Forelimb muscle (tissue), 1 donor: Measurements from ENCODE around the gene GLYAT. TPM values are rescaled to one million over a fixed set of nuclear protein-coding genes. Genes with fewer than 3 reads are reported as not detected.
"Not testable (repeated sequence)": the region's sequence is repeated elsewhere in the genome, so short reads cannot be mapped to it uniquely, and the experiment has no call there.

ENCODE experiments used
- DNase-seq: peaks from one replicate; pipeline ENCODE4 v3.0.0-alpha.2; 2013; ENCODE audit warnings: low read depth
- polyA plus RNA-seq: library from polyadenylated mRNA; unstranded; fragments of 120-200 nt; gene quantifications from one replicate; pipeline ENCODE4 v1.2.1, GENCODE V29; 2013; ENCODE audit not compliant: insufficient read length

The GLYAT gene
- polyA plus RNA-seq, 1 donor = not detected

DNA sequence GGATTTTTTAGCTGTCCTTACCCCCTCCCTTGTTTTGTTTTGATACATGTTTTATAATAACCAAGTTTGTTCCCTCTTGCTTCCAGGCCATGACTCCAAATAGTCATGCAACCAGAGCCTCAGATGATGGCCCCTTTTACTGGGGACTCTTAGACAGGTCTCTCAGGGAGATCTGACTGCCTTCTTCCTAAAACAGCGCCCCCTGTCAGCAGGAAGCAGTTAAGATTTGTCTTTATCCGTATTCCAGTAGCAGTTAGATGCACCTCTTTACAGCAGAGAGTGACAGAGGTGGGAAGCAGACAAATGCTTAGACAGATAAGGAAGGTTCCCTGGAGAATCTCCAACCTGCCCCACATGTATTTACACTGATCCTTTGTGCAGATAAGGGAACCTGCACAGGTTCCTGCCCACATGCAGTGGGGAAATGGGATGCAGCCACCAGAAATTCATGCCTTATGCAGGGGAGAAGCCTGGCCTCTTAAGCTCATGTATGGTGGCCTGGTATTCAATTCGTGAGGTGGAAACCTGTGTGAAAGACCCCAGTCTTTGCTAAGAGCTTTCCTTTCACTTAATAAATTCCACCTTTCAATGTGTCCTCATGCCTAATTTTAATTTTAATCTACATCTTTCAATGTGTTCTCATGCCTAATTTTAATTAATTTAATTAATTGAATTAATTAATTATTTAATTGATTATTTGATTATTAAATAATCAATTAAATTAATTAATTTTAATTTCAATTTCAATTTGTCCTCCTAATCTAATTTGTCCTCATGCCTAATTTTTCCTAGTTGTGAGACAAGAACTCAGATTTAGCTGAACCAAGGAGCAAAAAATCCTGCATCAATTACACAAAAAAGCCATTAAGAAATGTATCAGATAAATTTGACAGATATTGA, 11.5 kb upstream of the GLYAT start:
- DNase-seq = no peak

- DNase-seq = no peak
Observed at GRCh38 chr11:58742140-58742539, 10.4 kb upstream of the GLYAT start.

- no peak for DNase-seq
Observed at GRCh38 chr11:58741127-58741526, 9.4 kb upstream of the GLYAT start.

DNA sequence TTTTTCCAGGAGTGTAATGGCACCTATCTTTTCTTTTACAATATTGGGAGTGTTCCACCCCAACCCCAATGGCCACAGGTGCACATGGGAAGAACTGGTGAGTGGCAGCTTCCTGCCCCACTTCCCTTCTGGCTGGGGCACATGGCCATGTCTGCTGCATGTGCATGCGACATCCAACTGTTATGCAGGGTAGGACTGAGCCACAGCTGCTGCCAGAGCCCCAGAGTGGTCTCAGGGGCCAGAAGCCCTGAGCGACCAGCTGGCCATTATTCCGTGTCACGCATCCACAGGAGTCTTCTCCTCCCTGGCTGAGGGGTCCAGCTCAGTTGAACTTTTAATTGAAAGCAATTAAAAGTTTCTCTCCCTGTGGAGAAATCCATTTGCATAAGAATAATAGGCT, 8.7 kb upstream of the GLYAT start:
- DNase-seq = no peak

DNA sequence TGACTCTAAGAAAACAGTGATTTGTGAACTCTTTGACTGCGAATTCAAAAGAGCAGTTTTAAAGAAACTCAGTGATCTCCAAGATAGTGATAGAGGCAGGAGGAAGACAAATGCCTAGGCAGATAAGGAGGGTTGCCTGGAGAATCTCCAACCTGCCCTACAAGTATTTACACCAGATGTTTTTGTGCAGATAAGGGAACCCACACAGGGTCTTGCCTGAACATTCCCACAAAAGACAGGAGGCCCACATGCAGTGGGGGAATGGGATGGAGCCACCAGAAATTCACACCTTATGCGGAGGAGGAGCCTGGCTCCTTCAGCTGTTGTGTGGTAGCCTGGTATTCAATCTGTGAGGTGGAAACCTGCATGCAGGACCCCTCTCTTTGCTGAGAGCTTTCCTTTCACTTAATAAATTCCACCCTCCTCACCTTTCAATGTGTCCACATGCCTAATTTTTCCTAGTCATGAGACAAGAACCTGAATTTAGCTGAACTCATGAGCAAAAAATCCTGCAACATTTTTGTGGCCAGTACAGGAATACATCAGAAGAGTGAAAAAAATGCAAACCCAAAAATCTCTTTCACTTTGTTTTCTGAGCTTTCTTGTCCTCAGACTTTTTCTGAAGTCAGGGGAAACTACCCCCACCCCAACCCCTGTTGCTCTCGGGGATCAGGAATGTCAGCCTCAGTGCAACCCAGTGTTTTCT, 8.1 kb upstream of the GLYAT start:
- DNase-seq = no peak

- no peak for DNase-seq
Observed at GRCh38 chr11:58734681-58735490, 3.1 kb upstream of the GLYAT start.

- no peak for DNase-seq
Observed at GRCh38 chr11:58730507-58731089, 1.1 kb downstream of the GLYAT start.

- DNase-seq = no peak
Observed at GRCh38 chr11:58727415-58727797, 4.3 kb downstream of the GLYAT start.

DNA sequence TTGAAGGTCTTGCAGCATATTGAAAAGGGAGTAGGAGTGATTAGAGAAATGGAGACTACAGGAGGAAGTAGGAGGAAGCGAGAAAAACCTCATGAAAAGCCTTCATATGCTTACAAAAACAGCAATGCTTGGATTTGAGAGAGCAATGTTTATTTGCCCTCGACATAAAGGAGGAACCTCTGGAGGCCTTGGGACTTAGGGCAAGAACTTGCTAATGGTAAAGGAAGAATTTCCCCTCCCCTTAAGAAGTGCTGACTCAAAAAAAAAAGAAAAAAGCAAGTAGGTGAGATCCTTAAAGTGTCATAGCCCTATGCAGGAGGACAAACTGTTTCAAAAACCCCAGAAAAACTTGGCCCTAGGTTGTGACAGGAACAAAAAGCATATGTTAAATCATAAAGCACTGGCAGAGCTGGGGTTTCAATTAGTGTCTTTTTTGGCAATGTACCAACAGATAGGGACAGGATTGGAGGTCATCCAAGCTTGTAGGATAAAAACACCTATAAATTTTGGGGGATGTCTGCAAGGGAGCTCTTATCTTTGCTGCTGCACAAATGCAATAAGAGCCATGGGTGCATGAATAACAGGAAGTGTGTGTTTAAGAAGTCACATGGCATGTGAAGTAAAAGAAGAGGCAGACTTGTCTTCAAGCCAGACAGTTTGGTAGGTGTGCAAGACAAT, 4.9 kb downstream of the GLYAT start:
- DNase-seq = no peak

DNA sequence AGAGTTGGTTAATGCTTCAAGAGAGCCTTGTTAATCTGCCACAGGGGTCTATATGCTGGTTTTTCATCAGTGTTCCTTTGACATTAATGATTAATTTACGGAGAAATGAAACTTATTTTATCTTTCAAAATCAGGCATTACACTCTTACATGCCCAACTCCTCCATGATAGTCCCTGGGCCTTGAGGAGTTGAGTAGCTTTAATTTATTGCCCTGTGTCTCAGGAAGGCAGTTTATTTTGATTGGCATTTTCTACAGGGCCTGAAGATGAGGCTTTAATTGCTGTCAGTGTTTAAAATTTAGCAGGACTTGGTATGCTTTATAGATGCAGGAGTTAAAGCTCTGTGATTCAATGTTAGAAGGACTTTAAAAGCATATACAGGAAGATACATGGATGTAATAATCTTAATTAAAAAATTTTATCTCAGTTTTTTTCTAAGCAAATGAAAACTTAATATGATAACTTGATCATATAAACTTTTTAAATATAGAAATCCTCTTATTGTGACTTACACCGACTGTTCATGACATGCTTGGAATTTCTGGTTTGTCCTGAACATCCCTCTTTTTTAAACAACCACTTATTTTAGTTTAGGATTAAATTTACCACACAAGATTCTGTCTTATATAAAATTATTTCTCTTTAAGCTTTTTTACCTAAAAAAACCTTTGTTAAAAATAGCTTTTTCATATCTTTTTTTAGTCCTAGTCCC, 12.2 kb downstream of the GLYAT start:
- DNase-seq = no peak

- no peak for DNase-seq
Observed at GRCh38 chr11:58712531-58712930, 19.2 kb downstream of the GLYAT start.

DNA sequence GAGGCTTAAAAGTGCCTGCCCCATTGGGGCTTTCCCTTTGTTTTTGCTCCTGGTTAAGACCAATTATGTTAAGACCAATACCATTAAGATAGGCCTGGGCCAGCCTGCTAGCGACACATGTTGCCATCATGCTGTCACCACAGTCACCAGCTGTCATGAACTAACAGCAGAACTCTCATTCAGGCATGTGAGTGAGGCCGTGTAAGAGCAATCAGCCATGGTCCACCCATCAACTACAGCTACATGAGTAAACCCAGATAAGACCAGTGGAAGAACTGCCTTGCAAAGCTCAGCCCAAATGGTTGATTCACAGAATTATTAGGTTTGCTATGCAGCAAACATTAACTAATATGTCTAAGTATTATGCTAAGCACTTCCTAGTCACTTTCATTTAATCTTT, 19.9 kb downstream of the GLYAT start:
- no peak for DNase-seq

- DNase-seq = no peak
Observed at GRCh38 chr11:58707767-58708166, 24.0 kb downstream of the GLYAT start.

- not testable (repeated sequence) for DNase-seq
Observed at GRCh38 chr11:58696825-58697224, 34.9 kb downstream of the GLYAT start.

- no peak for DNase-seq
Observed at GRCh38 chr11:58693026-58693425, 38.7 kb downstream of the GLYAT start.

GRCh38 chr11:58691675-58692074, 40.1 kb downstream of the GLYAT start:
- DNase-seq = no peak

GRCh38 chr11:58688789-58689503, 42.8 kb downstream of the GLYAT start:
- no peak for DNase-seq

GRCh38 chr11:58685973-58686722, 45.6 kb downstream of the GLYAT start:
- DNase-seq = no peak

DNA sequence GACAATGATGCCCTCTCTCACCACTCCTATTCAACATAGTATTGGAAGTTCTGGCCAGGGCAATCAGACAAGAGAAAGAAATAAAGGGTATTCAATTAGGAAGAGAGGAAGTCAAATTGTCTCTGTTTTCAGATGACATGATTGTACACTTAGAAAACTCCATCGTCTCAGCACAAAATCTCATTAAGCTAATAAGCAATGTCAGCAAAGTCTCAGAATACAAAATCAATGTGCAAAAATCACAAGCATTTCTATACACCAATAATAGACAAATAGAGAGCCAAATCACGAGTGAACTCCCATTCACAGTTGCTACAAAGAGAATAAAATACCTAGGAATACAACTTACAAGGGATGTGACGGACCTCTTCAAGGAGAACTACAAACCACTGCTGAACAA, 49.1 kb downstream of the GLYAT start:
- DNase-seq = not testable (repeated sequence)
